Breast epithelium (tissue), 3 donors: ENCODE results near the gene PARD3B.

Experiments
- POLR2A ChIP-seq: fragments of 450-650 bp; IDR thresholded peaks from one replicate; pipeline ENCODE4 v1.6.1; 2016; ENCODE audit warnings: antibody characterized with exemption, mild to moderate bottlenecking, moderate library complexity
- POLR2AphosphoS5 ChIP-seq, 3 donors: sonication (generic); formaldehyde crosslinking; IDR thresholded peaks; one replicate each; pipeline ENCODE4 v1.6.1; 2017; ENCODE audit warnings: antibody characterized with exemption in 3 of 3
- TF ChIP-seq, protein P1 (sequence below), 3 donors: fragments of 450-650 bp; IDR thresholded peaks; one replicate each; pipeline ENCODE4 v1.5.1; 2016 to 2017; ENCODE audit warnings: antibody characterized with exemption in 3 of 3, mild to moderate bottlenecking in 3 of 3, moderate library complexity in 3 of 3

DNA sequence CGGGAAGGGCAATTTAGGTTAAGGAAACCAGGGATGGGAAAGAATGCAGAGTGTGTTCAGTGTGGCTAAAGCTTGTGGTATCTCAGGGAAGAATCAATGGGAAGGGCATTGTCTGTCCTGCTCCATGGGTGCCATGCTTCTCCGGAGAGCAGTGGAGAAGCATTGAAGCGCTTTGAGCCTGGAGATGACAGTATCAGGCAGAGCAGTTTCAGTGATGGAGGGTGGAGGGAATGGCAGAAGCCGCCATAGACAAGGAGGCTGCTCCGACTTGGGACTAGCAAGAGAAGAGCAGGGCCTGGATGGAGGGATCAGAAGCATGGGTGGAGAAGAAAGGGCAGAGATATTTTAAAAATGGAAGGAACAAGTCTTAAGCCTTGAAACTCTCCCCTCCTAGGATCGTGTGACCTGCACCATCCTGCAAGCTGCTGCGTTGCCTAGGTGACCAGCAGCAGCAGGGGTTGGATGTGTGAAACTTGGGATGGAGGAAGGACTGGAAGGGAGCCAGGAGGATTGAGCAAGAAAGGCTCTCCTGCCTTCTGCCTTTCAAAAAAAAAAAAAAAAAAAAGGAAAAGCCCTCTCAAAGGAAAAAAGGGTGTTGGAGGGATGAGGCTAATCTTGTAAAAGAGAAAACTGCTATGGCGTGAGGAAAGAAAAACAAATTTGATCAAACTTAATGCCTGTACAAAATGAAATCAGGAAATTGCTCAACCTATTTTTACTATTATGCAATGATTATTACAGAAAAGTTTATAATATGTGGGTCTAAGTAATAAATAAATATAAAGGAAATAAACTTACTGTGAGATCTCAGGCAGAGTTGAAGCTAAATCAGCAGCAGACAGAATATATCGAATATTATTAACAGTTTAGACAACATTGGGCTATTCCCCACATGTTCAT lies 643.2 kb downstream of the PARD3B start:
- TF ChIP-seq POLR2AphosphoS5 (IDR thresholded peaks at IDR 0.05) (no peak), POLR2A (no peak)
- TF ChIP-seq, protein P1, sequence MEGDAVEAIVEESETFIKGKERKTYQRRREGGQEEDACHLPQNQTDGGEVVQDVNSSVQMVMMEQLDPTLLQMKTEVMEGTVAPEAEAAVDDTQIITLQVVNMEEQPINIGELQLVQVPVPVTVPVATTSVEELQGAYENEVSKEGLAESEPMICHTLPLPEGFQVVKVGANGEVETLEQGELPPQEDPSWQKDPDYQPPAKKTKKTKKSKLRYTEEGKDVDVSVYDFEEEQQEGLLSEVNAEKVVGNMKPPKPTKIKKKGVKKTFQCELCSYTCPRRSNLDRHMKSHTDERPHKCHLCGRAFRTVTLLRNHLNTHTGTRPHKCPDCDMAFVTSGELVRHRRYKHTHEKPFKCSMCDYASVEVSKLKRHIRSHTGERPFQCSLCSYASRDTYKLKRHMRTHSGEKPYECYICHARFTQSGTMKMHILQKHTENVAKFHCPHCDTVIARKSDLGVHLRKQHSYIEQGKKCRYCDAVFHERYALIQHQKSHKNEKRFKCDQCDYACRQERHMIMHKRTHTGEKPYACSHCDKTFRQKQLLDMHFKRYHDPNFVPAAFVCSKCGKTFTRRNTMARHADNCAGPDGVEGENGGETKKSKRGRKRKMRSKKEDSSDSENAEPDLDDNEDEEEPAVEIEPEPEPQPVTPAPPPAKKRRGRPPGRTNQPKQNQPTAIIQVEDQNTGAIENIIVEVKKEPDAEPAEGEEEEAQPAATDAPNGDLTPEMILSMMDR (IDR thresholded peaks at IDR 0.05): no peak
